ENCODE measurements around the gene SPINK9.

SPINK9 gene

GRCh38 chr5:148353634-148354033 lies 18.3 kb downstream of the SPINK9 start:
- DNase-seq (ENCODE audit: extremely low spot score, insufficient read length, low read depth) (no peak), FAIRE-seq (no peak)

DNA sequence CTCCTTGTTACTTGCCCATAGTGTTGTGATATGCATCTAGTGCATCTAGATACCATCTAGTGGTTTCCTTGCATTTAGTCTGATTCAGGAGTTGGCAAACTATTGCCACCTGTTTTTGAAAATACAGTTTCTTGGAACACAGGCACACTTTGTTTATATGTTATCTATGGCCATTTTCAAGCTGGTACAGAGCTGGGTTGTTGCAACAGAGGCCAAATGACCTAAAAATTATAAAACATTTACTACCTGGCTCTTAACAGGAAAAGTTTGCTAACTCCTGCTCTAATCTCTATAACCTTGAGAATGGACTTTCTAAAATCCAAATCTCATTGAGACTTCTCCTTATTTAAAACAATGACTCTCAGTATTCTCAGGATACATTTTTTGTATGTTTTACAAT lies 29.0 kb downstream of the SPINK9 start:
- FAIRE-seq: no peak
- DNase-seq (ENCODE audit: extremely low spot score, insufficient read length, low read depth): no peak

GRCh38 chr5:148368299-148368698 lies 32.9 kb downstream of the SPINK9 start:
- FAIRE-seq (no peak), DNase-seq (ENCODE audit: extremely low spot score, insufficient read length, low read depth) (no peak)

DNA sequence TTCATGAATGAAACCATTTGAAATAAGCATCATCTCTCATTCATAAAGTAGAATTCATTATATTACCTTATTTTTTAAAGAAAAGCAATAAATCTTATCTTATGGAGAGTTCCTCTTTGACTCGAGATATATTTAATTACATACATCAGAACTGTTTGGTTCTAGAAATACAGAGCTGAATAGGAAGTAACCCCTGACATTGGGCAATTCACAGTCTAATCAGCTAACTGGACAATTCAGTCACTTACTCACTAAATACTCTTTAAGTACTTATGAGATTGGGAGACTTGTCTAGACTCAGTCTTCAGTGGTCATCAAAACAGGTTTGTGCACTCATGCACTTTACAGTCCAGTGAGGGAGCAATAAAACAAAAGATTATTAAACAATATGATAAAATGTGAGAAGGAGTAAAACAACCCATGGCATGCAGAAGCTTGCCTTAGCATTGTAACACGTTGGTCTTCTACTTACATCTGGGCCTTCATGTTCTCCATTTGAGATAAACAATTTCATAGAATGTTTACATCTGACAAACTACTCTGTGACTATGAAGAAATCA lies 36.9 kb downstream of the SPINK9 start:
- FAIRE-seq (no peak), DNase-seq (ENCODE audit: extremely low spot score, insufficient read length, low read depth) (no peak)

- FAIRE-seq: no peak
These were observed 37.5 kb downstream of the SPINK9 start for GRCh38 chr5:148372893-148373292.

GRCh38 chr5:148374690-148375360 lies 39.5 kb downstream of the SPINK9 start:
- no peak for DNase-seq (ENCODE audit: extremely low spot score, insufficient read length, low read depth)
- peak; percentile 74 for FAIRE-seq

More at GRCh38 chr5:148372893-148373292, 37.5 kb downstream of the SPINK9 start:
- DNase-seq (ENCODE audit: extremely low spot score, insufficient read length, low read depth): no peak

- FAIRE-seq (no peak), DNase-seq (ENCODE audit: extremely low spot score, insufficient read length, low read depth) (no peak)
These were observed 40.8 kb downstream of the SPINK9 start for GRCh38 chr5:148376198-148376597.

GRCh38 chr5:148378670-148379069 lies 43.3 kb downstream of the SPINK9 start:
- no peak for DNase-seq (ENCODE audit: extremely low spot score, insufficient read length, low read depth)
- FAIRE-seq: no peak

DNA sequence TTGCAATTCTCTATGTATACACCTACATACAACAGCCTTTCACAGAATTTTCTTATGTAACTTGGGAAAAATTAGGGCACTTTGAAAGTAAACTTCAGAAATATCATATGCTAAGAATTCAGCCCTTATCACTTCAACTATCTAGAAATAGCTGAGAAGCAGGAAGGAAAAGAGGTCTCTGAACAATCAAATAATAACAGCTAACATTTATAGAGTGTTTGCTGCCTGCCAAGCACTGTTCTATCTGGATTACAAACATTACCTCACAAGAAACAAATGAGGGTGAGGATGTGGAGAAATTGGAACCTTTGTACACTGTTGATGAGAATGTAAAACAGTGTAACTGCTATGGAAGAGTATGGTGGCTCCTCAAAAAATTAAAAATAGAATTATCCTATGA lies 44.0 kb downstream of the SPINK9 start:
- FAIRE-seq (no peak), DNase-seq (ENCODE audit: extremely low spot score, insufficient read length, low read depth) (no peak)

- FAIRE-seq (no peak), DNase-seq (ENCODE audit: extremely low spot score, insufficient read length, low read depth) (no peak)
These were observed 46.5 kb downstream of the SPINK9 start for GRCh38 chr5:148381906-148382305.

DNA sequence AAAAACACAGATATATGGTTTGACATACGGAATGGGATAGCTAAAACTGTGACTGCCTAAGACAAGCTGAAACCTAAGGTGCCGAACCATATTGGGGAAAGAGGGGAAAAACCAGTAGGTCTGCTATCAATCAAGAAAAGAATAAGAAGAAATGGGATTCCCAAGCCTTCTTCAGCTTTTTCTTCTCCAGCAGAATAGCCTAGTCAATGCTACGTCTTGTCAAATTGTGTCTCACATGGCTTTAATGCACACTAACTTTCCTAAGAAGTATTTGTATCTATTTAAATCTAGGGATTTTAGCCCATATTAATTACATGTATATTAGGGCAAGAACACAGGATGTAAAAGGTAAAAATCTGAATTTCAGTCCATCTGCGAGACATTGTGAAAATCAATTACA lies 47.6 kb downstream of the SPINK9 start:
- DNase-seq (ENCODE audit: extremely low spot score, insufficient read length, low read depth) (no peak), FAIRE-seq (no peak)

GRCh38 chr5:148383564-148384379 lies 48.4 kb downstream of the SPINK9 start, which contains the start of gene FBXO38:
FBXO38 (plus strand) TSS chr5:148383958; CDS start chr5:148394777, 10,819 bp downstream.
- FAIRE-seq (peak; percentile 99), DNase-seq (ENCODE audit: extremely low spot score, insufficient read length, low read depth) (peak; percentile 84)

DNA sequence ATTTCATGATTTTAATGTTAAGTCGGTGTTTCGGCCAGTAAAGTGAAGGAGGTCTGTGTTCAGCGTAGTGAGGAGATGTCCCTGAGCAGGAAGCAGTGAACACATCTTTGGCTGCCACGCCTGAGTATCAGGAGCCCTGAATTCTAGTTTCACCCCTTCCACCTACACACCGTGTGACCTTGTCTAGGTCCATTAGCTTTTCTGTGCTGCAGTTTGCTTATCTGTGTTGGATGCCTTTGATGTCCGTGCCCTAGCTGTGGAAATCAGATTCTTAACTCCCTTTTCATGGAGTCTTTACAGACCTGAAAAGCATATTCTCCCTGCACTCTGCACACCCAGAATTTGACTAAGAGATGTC lies 49.0 kb downstream of the SPINK9 start:
- peak; percentile 83 for FAIRE-seq
- no peak for DNase-seq (ENCODE audit: extremely low spot score, insufficient read length, low read depth)

DNA sequence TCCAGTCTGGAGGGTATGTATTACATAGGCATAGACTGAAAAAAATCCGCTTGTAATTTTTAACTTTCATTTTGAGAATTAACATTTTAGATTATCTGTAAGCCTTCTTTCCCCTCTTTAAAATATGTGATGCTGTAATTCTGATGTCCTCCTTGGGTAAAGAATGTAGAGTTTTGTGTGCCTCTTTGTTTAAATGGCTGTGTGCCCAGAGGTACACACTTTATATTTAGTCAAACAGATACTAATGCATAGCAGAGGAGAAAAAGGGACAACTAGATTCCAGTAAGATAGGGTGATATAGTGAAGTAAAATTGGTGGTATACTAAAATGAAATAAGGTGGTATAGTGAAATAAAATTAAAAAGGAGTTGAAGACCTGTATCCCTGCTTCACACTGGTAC lies 49.7 kb downstream of the SPINK9 start:
- DNase-seq (ENCODE audit: extremely low spot score, insufficient read length, low read depth): no peak
- FAIRE-seq: no peak

- DNase-seq (ENCODE audit: extremely low spot score, insufficient read length, low read depth): no peak
These were observed 50.7 kb downstream of the SPINK9 start for GRCh38 chr5:148386041-148386440.

GRCh38 chr5:148387325-148387724 lies 52.0 kb downstream of the SPINK9 start:
- FAIRE-seq (no peak), DNase-seq (ENCODE audit: extremely low spot score, insufficient read length, low read depth) (no peak)

More at GRCh38 chr5:148386041-148386440, 50.7 kb downstream of the SPINK9 start:
- no peak for FAIRE-seq

DNA sequence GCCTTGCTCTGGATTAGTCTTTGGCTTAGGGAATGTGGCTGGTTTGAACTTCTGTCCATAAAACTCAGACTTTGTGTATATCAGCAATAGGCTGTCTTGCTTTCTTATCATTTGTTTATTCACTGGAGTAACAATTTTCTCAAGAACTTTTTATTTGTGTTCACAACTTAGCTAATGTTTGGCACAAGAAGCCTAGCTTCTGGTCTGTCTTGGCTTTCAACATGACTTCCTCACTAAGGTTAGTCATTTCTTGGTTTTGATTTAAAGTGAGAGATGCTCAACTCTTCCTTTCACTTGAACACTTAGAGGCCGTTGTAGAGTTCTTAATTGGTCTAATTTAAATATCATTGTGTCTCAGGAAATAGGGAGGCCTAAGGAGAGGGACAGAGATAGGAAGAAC lies 53.3 kb downstream of the SPINK9 start:
- DNase-seq (ENCODE audit: extremely low spot score, insufficient read length, low read depth): no peak
- no peak for FAIRE-seq
